K562 (cell line): ENCODE data around the gene PPT2. TPM values are rescaled to one million over a fixed set of nuclear protein-coding genes. Genes with fewer than 3 reads are reported as not detected.
A peak's percentile ranks its signal among the peaks of the same experiment; 100 is the strongest.

Source experiments
- CHCHD3 ChIP-seq: fragments of 250-450 bp; sonication (Bioruptor Pico); IDR thresholded peaks from 2 replicates; pipeline ENCODE4 v2.1.2; 2022; ENCODE audit warnings: mild to moderate bottlenecking
- CUX1 ChIP-seq: fragments of 200-800 bp; sonication (Bioruptor generic); IDR thresholded peaks from 2 replicates; pipeline ENCODE4 v1.6.1; 2016; ENCODE audit warnings: missing genetic modification characterization, missing compliant biosample characterization
- EHMT2 ChIP-seq: fragments of 450-650 bp; IDR thresholded peaks from 2 replicates; pipeline ENCODE4 v1.6.1; 2018; ENCODE audit warnings: antibody characterized with exemption
- FOXP4 ChIP-seq: sonication (generic); formaldehyde crosslinking; IDR thresholded peaks from 2 replicates; pipeline ENCODE4 v1.8.0; 2022; ENCODE audit warnings: mild to moderate bottlenecking, missing genetic modification reagents, borderline replicate concordance
- HES1 ChIP-seq: fragments of 450-650 bp; IDR thresholded peaks from 2 replicates; pipeline ENCODE4 v1.6.1; 2016; ENCODE audit warnings: low read depth, mild to moderate bottlenecking, moderate library complexity
- HNRNPUL1 ChIP-seq: fragments of 200-400 bp; formaldehyde crosslinking; IDR thresholded peaks from 2 replicates; pipeline ENCODE4 v1.6.1; 2017; ENCODE audit warnings: low read length
- ILF3 ChIP-seq: fragments of 450-650 bp; IDR thresholded peaks from 2 replicates; pipeline ENCODE4 v1.6.1; 2018; ENCODE audit warnings: antibody characterized with exemption, mild to moderate bottlenecking, moderate library complexity, borderline replicate concordance
- KAT7 ChIP-seq: sonication (generic); formaldehyde crosslinking; IDR thresholded peaks from 2 replicates; pipeline ENCODE4 v1.8.0; 2022; ENCODE audit warnings: missing genetic modification reagents, mild to moderate bottlenecking, borderline replicate concordance
- KLF13 ChIP-seq: fragments of 450-650 bp; IDR thresholded peaks from 2 replicates; pipeline ENCODE4 v1.6.1; 2016; ENCODE audit warnings: missing genetic modification characterization, low read depth, mild to moderate bottlenecking, missing compliant biosample characterization, moderate library complexity, borderline replicate concordance
- MCM2 ChIP-seq: fragments of 450-650 bp; IDR thresholded peaks from 2 replicates; pipeline ENCODE4 v1.6.1; 2017; ENCODE audit warnings: low read depth, mild to moderate bottlenecking
- MCM5 ChIP-seq: fragments of 450-650 bp; IDR thresholded peaks from 2 replicates; pipeline ENCODE4 v1.6.1; 2016; ENCODE audit warnings: low read depth
- MTA2 ChIP-seq: fragments of 450-650 bp; IDR thresholded peaks from 2 replicates; pipeline ENCODE4 v1.6.1; 2016; ENCODE audit warnings: low read depth
- PHTF2 ChIP-seq: fragments of 250-450 bp; sonication (Bioruptor Pico); IDR thresholded peaks from 2 replicates; pipeline ENCODE4 v1.5.0; 2021; ENCODE audit warnings: mild to moderate bottlenecking
- SMAD1 ChIP-seq: fragments of 150-350 bp; IDR thresholded peaks from 2 replicates; pipeline ENCODE4 v1.6.1; 2014; ENCODE audit warnings: low read length, low read depth; ENCODE audit not compliant: partially characterized antibody
- SRSF9 ChIP-seq: fragments of 200-400 bp; formaldehyde crosslinking; IDR thresholded peaks from 2 replicates; pipeline ENCODE4 v1.6.1; 2017; ENCODE audit warnings: low read depth, low read length, borderline replicate concordance
- SUPT5H ChIP-seq: fragments of 450-650 bp; IDR thresholded peaks from 2 replicates; pipeline ENCODE4 v1.6.1; 2016
- TFE3 ChIP-seq: fragments of 450-650 bp; formaldehyde crosslinking; IDR thresholded peaks from 2 replicates; pipeline ENCODE4 v1.4.0; 2020; ENCODE audit warnings: mild to moderate bottlenecking, mixed read lengths
- ZNF354B ChIP-seq: fragments of 250-450 bp; sonication (Bioruptor Pico); IDR thresholded peaks from 2 replicates; pipeline ENCODE4 v1.4.0; 2020
- ZNF57 ChIP-seq: fragments of 450-650 bp; formaldehyde crosslinking; IDR thresholded peaks from 2 replicates; pipeline ENCODE4 v1.4.0; 2020; ENCODE audit warnings: mild to moderate bottlenecking, moderate library complexity
- ZNF589 ChIP-seq: fragments of 200-800 bp; sonication (Bioruptor generic); IDR thresholded peaks from 2 replicates; pipeline ENCODE4 v1.6.1; 2016; ENCODE audit warnings: low read depth, missing genetic modification characterization, missing compliant biosample characterization
- polyA plus RNA-seq, 8 experiments: library from polyadenylated mRNA; depleted of rRNA in 4 of 8; stranded (reverse) in 5 of 8; unstranded in 3 of 8; fragments of >200 nt; fragmentation: Nextera tagmentation in 2 of 8; fragmentation: Illumina TruSeq in 1 of 8; extraction: Ambion mirVana in 2 of 8; extraction: Trizol in 1 of 8; gene quantifications; 2 replicates each; pipeline versions ENCODE4 v1.2.1 to v1.2.3, GENCODE V29; 2011 to 2014; ENCODE audit warnings: inconsistent platforms in 1 of 8, missing spikeins in 1 of 8
- total RNA-seq, 7 experiments: library from RNA; depleted of rRNA in 6 of 7; stranded (reverse); fragments of >200 nt in 6 of 7; fragmentation: Illumina TruSeq in 2 of 7; extraction: Trizol in 2 of 7; gene quantifications; 2 replicates each; pipeline versions ENCODE4 v1.2.1 to v1.2.3, GENCODE V29; 2011 to 2021; ENCODE audit warnings: low replicate concordance in 1 of 7

The PPT2 gene
- total and polyA plus RNA-seq, 9 of the 15 experiments (the other 6 are each of a cell fraction or from before 2014, with no cell fraction given), result 27.4 to 98.8 (median 69.9) TPM

GRCh38 chr6:32175711-32176475 lies 22.0 kb downstream of the PPT2 start, which contains the start of gene AGPAT1 (continued):
- TF ChIP-seq FOXP4 (CRISPR knock-in tag) (no peak), MCM5 (no peak), KAT7 (CRISPR knock-in tag) (no peak), EHMT2 (peak; percentile 68), MCM2 (no peak), TFE3 (CRISPR knock-in tag) (no peak), PHTF2 (CRISPR knock-in tag) (no peak), HES1 (no peak), CUX1 (no peak), SMAD1 (no peak), ZNF57 (CRISPR knock-in tag) (no peak), KLF13 (tag) (no peak), ZNF354B (CRISPR knock-in tag) (no peak), ZNF589 (no peak), ILF3 (no peak), MTA2 (0 out of 2 replicates have a peak, but pooled peaks have one; percentile 9), HNRNPUL1 (no peak), SRSF9 (no peak), SUPT5H (peak; percentile 80), CHCHD3 (CRISPR knock-in tag) (no peak)
